Lower lobe of right lung (tissue), 2 donors: ENCODE measurements around the gene MORN1. TPM values are rescaled to one million over a fixed set of nuclear protein-coding genes. Genes with fewer than 3 reads are reported as not detected.
A peak's percentile ranks its signal among the peaks of the same experiment; 100 is the strongest.

Experiments
- ATAC-seq, 2 donors: fragments of 200-7000 bp; cut with Tn5 transposase; one replicate each; pipeline ENCODE4 v1.9.1; 2020 to 2022; ENCODE audit warnings: mild to moderate bottlenecking in 2 of 2, moderate library complexity in 2 of 2
- DNase-seq: peaks from one replicate; pipeline ENCODE4 v3.0.0-alpha.2; 2020
- H3K27ac ChIP-seq: fragments of 200-600 bp; one replicate; pipeline ENCODE4 v1.8.0; 2022
- H3K27me3 ChIP-seq: fragments of 200-600 bp; one replicate; pipeline ENCODE4 v1.8.0; 2022; ENCODE audit warnings: low read depth
- H3K36me3 ChIP-seq: fragments of 200-600 bp; one replicate; pipeline ENCODE4 v1.8.0; 2022; ENCODE audit warnings: mild to moderate bottlenecking
- H3K4me1 ChIP-seq: fragments of 200-600 bp; one replicate; pipeline ENCODE4 v1.8.0; 2022
- H3K4me3 ChIP-seq: fragments of 200-600 bp; one replicate; pipeline ENCODE4 v1.8.0; 2022; ENCODE audit warnings: mild to moderate bottlenecking
- H3K9me3 ChIP-seq: fragments of 200-600 bp; one replicate; pipeline ENCODE4 v1.8.0; 2022
- CTCF ChIP-seq: fragments of 200-600 bp; IDR thresholded peaks from one replicate; pipeline ENCODE4 v1.8.0; 2022; ENCODE audit warnings: antibody characterized with exemption, mild to moderate bottlenecking
- intact Hi-C: fragments of 100-400 bp; cut with DNase I; formaldehyde crosslinking; loops from one replicate; pipeline ENCODE4 v1.11.0; 2022
- total RNA-seq: library from RNA; stranded (reverse); fragmentation: NEBNext Ultra II Directional; extraction: Animal tissue kit (Norgen Biotek cat#: 25700); gene quantifications from one replicate; pipeline ENCODE4 v1.2.1, GENCODE V29; 2021
- donor health status: DM: no; HTN: yes; CAD: no; lungs with severe emphysema.

The MORN1 gene
- total RNA-seq, 1 donor from 2014 or later: 13.4 TPM

GRCh38 chr1:2352341-2352896 lies 38.9 kb downstream of the MORN1 start:
- H3K9me3 ChIP-seq: no peaks in the 10 kb centered on the region
- H3K4me1 ChIP-seq: no peaks in the 10 kb centered on the region
- no peaks in the 10 kb centered on the region for H3K27me3 ChIP-seq
- H3K27ac ChIP-seq: no peak overlapping the region
- no peaks in the 10 kb centered on the region for H3K36me3 ChIP-seq
- no peak for TF ChIP-seq CTCF
- ATAC-seq: no peak
- no peak overlapping the region for H3K4me3 ChIP-seq
- peak; percentile 25 for DNase-seq
- intact Hi-C loops: no loop called here

DNA sequence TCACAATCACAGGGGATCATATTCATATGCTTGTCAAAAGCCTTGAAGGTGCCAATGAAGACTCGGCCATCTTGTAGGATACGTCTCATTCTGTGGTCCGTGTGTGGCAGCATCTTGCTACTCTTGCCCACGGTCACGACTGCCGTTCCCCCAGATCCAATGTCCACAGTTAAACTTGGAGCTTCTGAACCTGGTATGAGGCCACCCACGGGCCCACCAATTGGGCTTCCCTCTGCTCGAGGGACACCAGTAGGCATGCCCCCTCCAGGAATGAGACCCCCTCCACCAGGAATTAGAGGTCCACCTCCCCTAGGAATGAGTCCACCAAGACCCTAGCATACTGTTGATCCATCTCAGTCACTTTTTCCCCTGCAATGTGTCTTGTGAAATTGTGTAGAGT lies 39.6 kb downstream of the MORN1 start:
- Histone ChIP-seq H3K36me3 (no peaks in the 10 kb centered on the region), H3K27ac (no peak overlapping the region), H3K4me3 (no peak overlapping the region), H3K9me3 (no peaks in the 10 kb centered on the region), H3K27me3 (no peaks in the 10 kb centered on the region), H3K4me1 (no peaks in the 10 kb centered on the region)
- DNase-seq (peak; percentile 12), ATAC-seq (no peak)
- no peak for TF ChIP-seq CTCF
- intact Hi-C loops: no loop called here

DNA sequence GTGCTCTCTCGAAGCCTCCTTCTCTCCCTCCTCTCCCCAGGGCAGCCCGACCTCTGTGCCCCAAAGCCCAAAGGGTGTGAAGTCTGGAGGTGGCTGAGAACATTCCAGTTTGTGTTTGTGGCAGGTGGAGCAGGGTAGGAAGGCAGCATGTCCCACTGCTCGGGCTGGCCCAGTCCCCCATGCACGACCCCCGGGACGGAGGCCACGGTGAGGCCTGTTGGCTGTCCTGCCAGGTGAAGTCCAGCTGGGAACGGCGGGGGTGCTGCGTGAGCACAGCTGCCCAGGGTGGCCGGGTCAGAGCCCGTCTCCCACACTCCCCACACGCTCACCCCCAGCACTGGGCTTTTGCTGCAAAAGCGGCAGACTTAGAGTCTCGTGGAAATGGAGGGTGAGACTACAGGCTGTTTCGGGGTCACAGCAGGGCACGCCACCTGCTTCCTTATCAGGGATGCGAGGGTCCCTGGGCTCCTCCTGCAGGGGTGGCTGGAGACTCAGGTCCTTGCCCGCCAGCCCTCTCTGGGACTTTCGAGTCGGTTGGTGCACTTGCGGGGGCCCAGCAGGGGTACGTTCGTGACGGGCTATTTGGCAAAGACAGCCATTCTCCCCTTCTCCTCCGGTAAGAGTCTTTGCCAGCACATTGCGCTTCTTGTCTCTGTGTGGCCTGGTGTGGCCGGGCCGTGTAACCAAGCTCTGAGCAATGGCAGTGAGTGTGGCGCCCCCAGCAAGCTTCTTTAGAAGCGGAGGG lies 40.3 kb downstream of the MORN1 start:
- no peak for ATAC-seq

GRCh38 chr1:2350501-2350900 lies 40.9 kb downstream of the MORN1 start:
- no peaks in the 10 kb centered on the region for H3K4me1 ChIP-seq
- intact Hi-C loops: no loop called here
- H3K27me3 ChIP-seq: no peaks in the 10 kb centered on the region
- no peak overlapping the region for H3K27ac ChIP-seq
- no peaks in the 10 kb centered on the region for H3K9me3 ChIP-seq
- DNase-seq: peak; percentile 23
- no peak for TF ChIP-seq CTCF
- H3K4me3 ChIP-seq: no peak overlapping the region
- H3K36me3 ChIP-seq: no peaks in the 10 kb centered on the region
- no peak for ATAC-seq

More for the DNA sequence above, 40.3 kb downstream of the MORN1 start:
- no peaks in the 10 kb centered on the region for H3K4me1 ChIP-seq
- H3K36me3 ChIP-seq: no peaks in the 10 kb centered on the region
- peak; percentile 39 for DNase-seq
- H3K4me3 ChIP-seq: no peak overlapping the region
- no peak for TF ChIP-seq CTCF
- H3K9me3 ChIP-seq: no peaks in the 10 kb centered on the region
- intact Hi-C loops: no loop called here
- H3K27ac ChIP-seq: no peak overlapping the region
- no peaks in the 10 kb centered on the region for H3K27me3 ChIP-seq

DNA sequence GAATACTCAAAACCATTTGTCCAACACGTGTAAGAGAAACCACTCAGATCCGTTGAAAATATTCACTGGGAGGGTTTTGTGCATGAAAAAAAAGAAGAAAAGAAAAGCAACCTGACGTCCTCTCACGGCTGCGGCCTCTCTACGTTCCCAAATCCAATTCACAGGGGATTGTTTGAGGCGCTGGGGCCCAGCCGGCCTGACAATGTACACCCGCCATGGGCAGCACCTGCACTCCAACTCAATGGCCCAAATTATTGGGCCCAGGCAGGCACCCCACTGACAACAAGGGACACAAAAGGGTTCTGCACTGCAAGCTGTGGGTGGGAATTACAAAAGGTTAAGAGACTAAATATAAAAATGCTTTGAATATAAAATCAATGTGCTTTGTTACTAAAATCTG lies 41.5 kb downstream of the MORN1 start:
- no peak for ATAC-seq
- no peak for TF ChIP-seq CTCF
- Histone ChIP-seq H3K4me1 (no peaks in the 10 kb centered on the region), H3K36me3 (no peaks in the 10 kb centered on the region), H3K4me3 (no peak overlapping the region), H3K27me3 (no peaks in the 10 kb centered on the region), H3K27ac (no peak overlapping the region), H3K9me3 (no peaks in the 10 kb centered on the region)
- peak; percentile 20 for DNase-seq
- intact Hi-C loops: no loop called here
